Chondrocyte (in vitro differentiated cells): ENCODE results near the gene TANC1. TPM values are rescaled to one million over a fixed set of nuclear protein-coding genes. Genes with fewer than 3 reads are reported as not detected.
A peak's percentile ranks its signal among the peaks of the same experiment; 100 is the strongest.

ENCODE experiments used
- DNase-seq: peaks from one replicate; pipeline ENCODE4 v3.0.0; 2021; ENCODE audit warnings: mixed read lengths, low spot score
- H3K27ac Mint-ChIP-seq: one replicate; pipeline ENCODE4 v1.8.0; 2021; ENCODE audit warnings: mild to moderate bottlenecking, moderate library complexity, mixed read lengths; ENCODE audit not compliant: unreplicated experiment
- H3K27me3 Mint-ChIP-seq: 2 replicates; pipeline ENCODE4 v1.8.0; 2021; ENCODE audit warnings: low read depth, mixed read lengths
- H3K36me3 Mint-ChIP-seq: 2 replicates; pipeline ENCODE4 v1.8.0; 2021; ENCODE audit warnings: low read depth, mixed read lengths
- H3K4me1 Mint-ChIP-seq: 2 replicates; pipeline ENCODE4 v1.8.0; 2021; ENCODE audit warnings: low read depth, mild to moderate bottlenecking, mixed read lengths
- H3K4me3 Mint-ChIP-seq: one replicate; pipeline ENCODE4 v1.8.0; 2021; ENCODE audit warnings: mild to moderate bottlenecking, moderate library complexity, mixed read lengths; ENCODE audit not compliant: unreplicated experiment
- H3K9me3 Mint-ChIP-seq: 2 replicates; pipeline ENCODE4 v1.8.0; 2021; ENCODE audit warnings: low read depth, mixed read lengths
- CTCF ChIP-seq: fragments of 200-600 bp; sonication (generic); IDR thresholded peaks from 2 replicates; pipeline ENCODE4 v1.5.0; 2021; ENCODE audit warnings: antibody characterized with exemption, mild to moderate bottlenecking, moderate library complexity
- total RNA-seq: library from RNA; stranded (reverse); gene quantifications from 3 replicates; pipeline ENCODE4 v1.2.1, GENCODE V29; 2021

TANC1 gene
- total RNA-seq, 1 donor from 2014 or later = 29.5 TPM

GRCh38 chr2:159009940-159010339, 41.5 kb downstream of the TANC1 start:
- peaks cover 7% of the 10 kb centered on the region for H3K9me3 Mint-ChIP-seq
- TF ChIP-seq CTCF = no peak
- H3K4me3 Mint-ChIP-seq = no peak overlapping the region
- no peak for DNase-seq
- H3K27me3 Mint-ChIP-seq = no peaks in the 10 kb centered on the region
- peak overlapping the region; percentile 89 for H3K27ac Mint-ChIP-seq
- peaks cover 11% of the 10 kb centered on the region for H3K36me3 Mint-ChIP-seq
- peaks cover 35% of the 10 kb centered on the region for H3K4me1 Mint-ChIP-seq

GRCh38 chr2:159010340-159010739, 41.9 kb downstream of the TANC1 start:
- no peak for TF ChIP-seq CTCF
- H3K36me3 Mint-ChIP-seq = peaks cover 11% of the 10 kb centered on the region
- peaks cover 35% of the 10 kb centered on the region for H3K4me1 Mint-ChIP-seq
- no peak for DNase-seq
- peaks cover 9% of the 10 kb centered on the region for H3K9me3 Mint-ChIP-seq
- H3K27me3 Mint-ChIP-seq = no peaks in the 10 kb centered on the region
- peak overlapping the region; percentile 26 for H3K4me3 Mint-ChIP-seq
- H3K27ac Mint-ChIP-seq = peak overlapping the region; percentile 89

GRCh38 chr2:159010963-159011362, 42.5 kb downstream of the TANC1 start:
- H3K9me3 Mint-ChIP-seq = peaks cover 15% of the 10 kb centered on the region
- peaks cover 17% of the 10 kb centered on the region for H3K36me3 Mint-ChIP-seq
- TF ChIP-seq CTCF = no peak
- H3K27ac Mint-ChIP-seq = peak overlapping the region; percentile 89
- no peak for DNase-seq
- no peaks in the 10 kb centered on the region for H3K27me3 Mint-ChIP-seq
- H3K4me3 Mint-ChIP-seq = no peak overlapping the region
- H3K4me1 Mint-ChIP-seq = peaks cover 35% of the 10 kb centered on the region

GRCh38 chr2:159012142-159012541, 43.7 kb downstream of the TANC1 start:
- Mint-ChIP-seq H3K9me3 (peaks cover 18% of the 10 kb centered on the region), H3K27me3 (no peaks in the 10 kb centered on the region), H3K27ac (peak overlapping the region; percentile 53), H3K36me3 (peaks cover 23% of the 10 kb centered on the region), H3K4me3 (no peak overlapping the region), H3K4me1 (peaks cover 35% of the 10 kb centered on the region)
- no peak for TF ChIP-seq CTCF
- DNase-seq = no peak

DNA sequence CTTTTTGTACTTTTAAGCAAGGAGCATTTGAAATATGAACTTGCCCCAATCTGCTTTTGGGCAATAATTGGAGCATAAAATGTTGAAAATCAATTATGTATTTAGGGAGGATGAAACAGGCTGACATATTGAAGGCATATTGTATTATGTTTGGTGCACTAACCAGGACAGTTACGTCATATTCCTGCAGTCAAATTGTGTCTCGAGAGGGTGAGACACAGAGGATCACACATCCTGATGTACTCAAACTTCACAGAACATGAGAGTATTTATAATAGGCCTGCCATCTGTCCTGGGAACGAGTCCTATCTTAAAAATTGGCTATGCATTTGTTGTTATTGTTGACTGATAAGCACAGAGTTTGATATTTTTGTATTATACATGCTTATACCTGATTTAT, 44.7 kb downstream of the TANC1 start:
- peaks cover 18% of the 10 kb centered on the region for H3K9me3 Mint-ChIP-seq
- DNase-seq = no peak
- no peak for TF ChIP-seq CTCF
- H3K36me3 Mint-ChIP-seq = peaks cover 19% of the 10 kb centered on the region
- H3K27ac Mint-ChIP-seq = no peak overlapping the region
- no peaks in the 10 kb centered on the region for H3K27me3 Mint-ChIP-seq
- H3K4me1 Mint-ChIP-seq = peaks cover 35% of the 10 kb centered on the region
- no peak overlapping the region for H3K4me3 Mint-ChIP-seq
